Activated T-helper 1 cell treated with anti-CD3 and anti-CD28 coated beads, Interleukin-12 subunit alpha, Interleukin-12 subunit beta, Interleukin-2, Interleukin-4 antibody, amounts not matched to agents 30 ng/mL and 10 ng/mL and 1 ng/mL, durations not matched to agents 14 hours and 24 hours and 36 hours (primary cell): ENCODE data around the gene TTBK2. TPM values are rescaled to one million over a fixed set of nuclear protein-coding genes. Genes with fewer than 3 reads are reported as not detected.
A peak's percentile ranks its signal among the peaks of the same experiment; 100 is the strongest.
"Not testable (repeated sequence)": the region's sequence is repeated elsewhere in the genome, so short reads cannot be mapped to it uniquely, and the experiment has no call there.

Source experiments
- DNase-seq: peaks from one replicate; pipeline ENCODE4 v3.0.0; 2021; ENCODE audit warnings: low spot score
- H3K27ac Mint-ChIP-seq: one replicate; pipeline ENCODE4 v1.8.0; 2021; ENCODE audit warnings: mild to moderate bottlenecking, mixed read lengths
- H3K27me3 Mint-ChIP-seq: one replicate; pipeline ENCODE4 v1.8.0; 2022; ENCODE audit warnings: mild to moderate bottlenecking, moderate library complexity, mixed read lengths; ENCODE audit not compliant: insufficient read depth
- H3K36me3 Mint-ChIP-seq: one replicate; pipeline ENCODE4 v1.8.0; 2021; ENCODE audit warnings: low read depth, mixed read lengths
- H3K4me1 Mint-ChIP-seq: one replicate; pipeline ENCODE4 v1.8.0; 2021; ENCODE audit warnings: low read depth, mixed read lengths
- H3K4me3 Mint-ChIP-seq: one replicate; pipeline ENCODE4 v1.8.0; 2021; ENCODE audit warnings: mild to moderate bottlenecking, moderate library complexity, mixed read lengths
- H3K9me3 Mint-ChIP-seq: one replicate; pipeline ENCODE4 v1.8.0; 2021; ENCODE audit warnings: mixed read lengths
- intact Hi-C: fragments of 100-400 bp; cut with micrococcal nuclease; formaldehyde crosslinking; loops from one replicate; pipeline ENCODE4 v1.15.1; 2024
- total RNA-seq: library from RNA; stranded (reverse); gene quantifications from 2 replicates; pipeline ENCODE4 v1.2.3, GENCODE V29; 2022

The TTBK2 gene
- total RNA-seq, 1 donor from 2014 or later: 11.4 TPM

DNA sequence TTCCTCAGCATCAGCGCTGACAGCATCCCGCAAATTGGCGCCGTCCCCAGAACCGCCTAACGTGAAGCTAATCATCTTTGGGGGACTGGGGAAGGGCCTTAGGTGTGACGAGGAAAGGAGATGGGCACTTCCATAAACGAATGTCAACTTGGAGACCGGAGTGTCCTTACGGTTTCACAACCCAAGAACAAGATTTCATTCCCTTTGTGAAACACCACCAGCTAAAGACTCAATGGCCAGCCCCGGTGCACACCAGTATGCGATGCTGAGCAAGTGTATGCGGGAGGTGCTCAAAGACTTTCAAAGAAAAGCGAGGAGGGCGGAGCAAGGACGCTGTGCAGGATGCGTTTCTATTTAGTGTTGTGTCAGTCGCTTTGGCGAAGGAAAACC is 759 bp upstream of the TTBK2 start:
- H3K27me3 Mint-ChIP-seq: no peaks in the 10 kb centered on the region
- DNase-seq: peak; percentile 43
- intact Hi-C loops: loop anchor here (1.0 to 5.0 kb wide), 8 partner anchors 184 to 949 kb away; partner anchors contain the start of genes CCNDBP1, CDAN1, EHD4 and GANC
- peaks cover 34% of the 10 kb centered on the region for H3K4me1 Mint-ChIP-seq
- peak overlapping the region; percentile 94 for H3K27ac Mint-ChIP-seq
- no peaks in the 10 kb centered on the region for H3K9me3 Mint-ChIP-seq
- H3K4me3 Mint-ChIP-seq: peak overlapping the region; percentile 98
- H3K36me3 Mint-ChIP-seq: peaks cover 3% of the 10 kb centered on the region

DNA sequence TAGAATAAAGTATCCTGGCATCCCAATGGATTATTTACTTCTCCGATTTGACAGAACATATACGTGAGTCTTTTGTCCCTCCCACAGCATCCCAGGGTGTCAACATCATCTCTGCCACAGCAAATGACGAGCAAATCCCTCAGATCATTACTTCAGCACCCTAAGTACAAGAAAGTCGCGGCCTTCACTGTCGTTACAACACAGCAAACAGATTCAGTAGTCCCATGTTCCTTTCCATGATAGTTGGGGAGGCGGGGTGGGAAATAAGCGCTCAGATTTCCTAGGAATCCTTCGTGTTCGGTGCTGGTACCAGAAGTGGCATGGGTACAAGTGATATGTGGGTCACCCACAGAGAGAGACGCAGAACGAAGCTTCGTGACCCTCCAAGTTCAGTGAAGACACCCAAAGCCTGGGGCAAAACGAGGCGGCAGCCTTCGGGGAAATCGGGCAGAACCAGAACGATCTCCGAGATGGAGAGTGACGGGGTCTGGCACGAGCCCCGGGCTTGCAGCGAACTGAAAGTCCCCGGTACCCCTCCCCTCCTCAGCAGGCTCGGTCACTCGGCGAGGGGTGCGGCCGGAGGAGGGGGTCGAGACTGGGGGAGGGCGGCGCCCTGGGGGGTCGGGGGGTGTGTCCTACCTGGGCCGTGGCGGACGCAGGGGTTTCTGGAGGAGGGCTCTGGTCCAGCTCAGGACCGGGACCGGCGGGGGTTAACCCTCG is 619 bp downstream of the TTBK2 start:
- Mint-ChIP-seq H3K27me3 (no peaks in the 10 kb centered on the region), H3K9me3 (no peaks in the 10 kb centered on the region), H3K27ac (peak overlapping the region; percentile 93), H3K4me3 (peak overlapping the region; percentile 98), H3K36me3 (peaks cover 3% of the 10 kb centered on the region), H3K4me1 (peaks cover 44% of the 10 kb centered on the region)
- intact Hi-C loops: loop anchor here (1.0 to 5.0 kb wide), 4 partner anchors 212 to 948 kb away; partner anchors contain the start of genes EHD4, GANC, STARD9 and TMEM62
- peak; percentile 35 for DNase-seq

DNA sequence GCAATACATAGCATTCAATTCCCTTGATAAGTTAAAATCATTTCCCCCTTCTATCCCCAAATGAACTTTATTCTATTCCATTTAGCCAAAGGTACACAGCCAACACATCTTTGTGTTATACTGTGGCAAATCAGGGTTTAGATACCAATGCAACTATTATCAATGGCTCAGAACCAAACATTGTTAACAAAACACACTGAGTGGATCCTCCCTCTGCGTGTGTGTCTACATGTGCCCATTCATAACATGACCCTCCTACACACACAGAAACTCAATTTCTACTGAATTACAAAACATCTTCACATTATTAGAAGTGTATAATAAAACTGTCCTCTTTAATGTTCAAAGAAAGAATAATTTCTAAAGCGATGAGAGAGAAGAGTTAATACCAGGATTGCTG is 1.3 kb downstream of the TTBK2 start:
- intact Hi-C loops: no loop called here
- H3K27ac Mint-ChIP-seq: peak overlapping the region; percentile 93
- peak overlapping the region; percentile 98 for H3K4me3 Mint-ChIP-seq
- peaks cover 48% of the 10 kb centered on the region for H3K4me1 Mint-ChIP-seq
- DNase-seq: no peak
- H3K27me3 Mint-ChIP-seq: no peaks in the 10 kb centered on the region
- H3K36me3 Mint-ChIP-seq: peaks cover 3% of the 10 kb centered on the region
- H3K9me3 Mint-ChIP-seq: no peaks in the 10 kb centered on the region

DNA sequence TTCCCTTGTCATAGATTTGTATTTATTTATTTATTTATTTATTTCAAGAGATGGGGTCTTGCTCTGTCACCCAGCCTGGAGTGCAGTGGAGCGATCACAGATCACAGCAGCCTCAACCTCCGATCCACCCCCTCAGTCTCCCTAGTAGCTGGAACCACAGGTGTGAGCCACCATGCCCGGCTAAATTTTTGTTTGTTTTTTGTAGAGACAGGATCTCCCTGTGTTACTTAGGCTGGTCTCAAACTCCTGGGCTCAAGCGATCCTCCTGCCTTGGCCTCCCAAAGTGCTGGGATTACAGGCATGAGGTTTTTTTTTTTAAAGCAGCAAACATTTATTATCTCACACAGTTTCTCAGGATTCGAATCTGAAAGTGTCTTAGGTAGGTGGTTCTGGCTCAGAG is 2.5 kb downstream of the TTBK2 start:
- no peaks in the 10 kb centered on the region for H3K27me3 Mint-ChIP-seq
- H3K4me1 Mint-ChIP-seq: peaks cover 48% of the 10 kb centered on the region
- DNase-seq: no peak
- no peak overlapping the region for H3K4me3 Mint-ChIP-seq
- peaks cover 3% of the 10 kb centered on the region for H3K36me3 Mint-ChIP-seq
- intact Hi-C loops: no loop called here
- H3K27ac Mint-ChIP-seq: no peak overlapping the region
- no peaks in the 10 kb centered on the region for H3K9me3 Mint-ChIP-seq

DNA sequence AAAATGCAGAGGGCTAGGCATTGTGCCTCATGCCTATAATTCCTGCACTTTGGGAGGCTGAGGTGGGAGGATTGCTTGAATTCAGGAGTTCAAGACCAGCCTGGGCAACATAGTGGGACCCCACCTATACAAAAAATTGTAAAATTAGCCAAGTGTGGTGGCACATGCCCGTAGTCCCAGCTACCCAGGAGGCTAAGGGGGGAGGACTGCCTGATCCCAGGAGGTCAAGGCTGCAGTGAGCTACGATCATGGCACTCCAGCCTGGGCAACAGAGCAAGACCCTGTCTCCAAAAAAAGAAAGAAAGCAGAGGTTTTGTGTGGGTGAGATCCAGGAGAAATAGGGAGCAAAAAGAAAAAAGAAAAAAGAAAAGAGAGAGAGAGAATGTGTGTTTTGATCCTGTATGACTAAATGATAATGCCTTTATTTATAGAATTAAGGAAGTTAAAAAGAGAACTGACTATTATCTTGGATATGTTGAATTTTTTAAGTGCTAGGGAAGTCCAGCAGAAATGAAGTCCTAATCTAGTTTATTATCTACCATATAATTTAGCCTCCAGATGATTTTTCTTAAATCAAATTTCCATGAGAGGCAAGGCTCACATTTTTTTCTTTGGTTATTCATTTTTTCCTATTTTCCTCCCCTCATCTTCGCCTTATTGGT is 4.8 kb downstream of the TTBK2 start:
- Mint-ChIP-seq H3K27ac (no peak overlapping the region), H3K4me1 (peaks cover 35% of the 10 kb centered on the region), H3K9me3 (no peaks in the 10 kb centered on the region), H3K36me3 (peaks cover 3% of the 10 kb centered on the region), H3K27me3 (no peaks in the 10 kb centered on the region), H3K4me3 (no peak overlapping the region)
- intact Hi-C loops: no loop called here
- no peak for DNase-seq

DNA sequence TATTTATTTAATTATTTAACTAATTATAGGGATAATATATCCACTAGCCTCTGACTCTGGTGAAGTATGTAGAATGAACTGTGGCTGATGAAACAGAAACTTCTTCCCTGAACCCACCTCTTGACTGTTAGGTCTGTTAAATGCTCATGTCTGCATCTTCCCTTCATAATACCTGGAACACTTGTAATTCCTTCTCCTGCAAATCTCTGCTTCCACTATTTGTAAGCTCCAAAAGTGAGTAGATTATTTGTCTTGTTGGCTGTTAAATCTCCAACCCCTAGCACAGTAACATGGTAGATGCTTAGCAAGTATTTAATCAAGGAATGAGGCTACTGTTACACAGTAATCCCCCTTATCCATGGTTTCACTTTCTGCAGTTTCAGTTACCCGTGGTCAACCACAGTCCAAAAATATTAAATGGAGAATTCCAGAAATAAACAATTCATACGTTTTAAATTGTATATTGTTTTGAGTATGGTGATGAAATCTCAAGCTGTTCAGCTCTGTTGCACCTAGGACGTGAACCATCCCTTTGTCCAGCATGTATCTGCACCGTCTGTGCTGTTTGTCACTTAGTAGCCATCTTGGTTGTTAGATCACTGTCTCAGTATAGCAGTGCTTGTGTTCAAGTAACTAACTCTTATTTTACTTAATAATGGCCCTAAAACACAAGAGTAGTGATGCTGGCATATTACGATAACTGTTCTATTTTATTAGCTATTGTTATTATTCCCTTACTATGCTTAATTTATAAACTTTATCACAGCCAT is 5.7 kb downstream of the TTBK2 start:
- no peaks in the 10 kb centered on the region for H3K9me3 Mint-ChIP-seq
- H3K4me3 Mint-ChIP-seq: no peak overlapping the region
- no peak overlapping the region for H3K27ac Mint-ChIP-seq
- no peak for DNase-seq
- intact Hi-C loops: no loop called here
- no peaks in the 10 kb centered on the region for H3K27me3 Mint-ChIP-seq
- H3K4me1 Mint-ChIP-seq: peaks cover 32% of the 10 kb centered on the region
- H3K36me3 Mint-ChIP-seq: peaks cover 3% of the 10 kb centered on the region

DNA sequence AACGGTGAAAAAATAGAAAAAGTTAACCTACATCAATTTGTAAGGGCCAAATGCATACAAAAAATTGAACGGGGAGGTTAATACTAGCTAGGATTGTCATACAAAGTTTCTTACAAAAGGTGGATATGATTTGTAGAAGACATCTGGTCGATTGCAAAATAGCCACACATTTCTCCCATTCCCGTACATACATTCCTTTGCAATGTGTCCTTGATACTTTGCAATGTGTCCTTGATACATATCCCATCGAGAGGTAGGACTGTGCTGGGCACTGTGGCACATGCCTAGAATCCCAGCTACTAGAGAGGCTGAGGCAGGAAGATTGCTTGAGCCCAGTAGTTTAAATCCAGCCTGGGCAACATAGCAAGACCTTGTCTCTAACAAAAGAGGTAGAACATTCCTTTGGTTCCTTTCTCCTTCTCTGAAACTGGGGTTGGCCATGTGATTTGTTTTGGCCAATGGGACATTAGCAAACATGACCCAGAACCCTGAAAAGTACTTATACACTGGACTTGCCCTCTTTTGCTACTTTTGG is 9.5 kb downstream of the TTBK2 start:
- Mint-ChIP-seq H3K27ac (no peak overlapping the region), H3K4me3 (no peak overlapping the region), H3K9me3 (no peaks in the 10 kb centered on the region), H3K36me3 (peaks cover 7% of the 10 kb centered on the region), H3K27me3 (no peaks in the 10 kb centered on the region), H3K4me1 (peaks cover 14% of the 10 kb centered on the region)
- no peak for DNase-seq
- intact Hi-C loops: no loop called here

DNA sequence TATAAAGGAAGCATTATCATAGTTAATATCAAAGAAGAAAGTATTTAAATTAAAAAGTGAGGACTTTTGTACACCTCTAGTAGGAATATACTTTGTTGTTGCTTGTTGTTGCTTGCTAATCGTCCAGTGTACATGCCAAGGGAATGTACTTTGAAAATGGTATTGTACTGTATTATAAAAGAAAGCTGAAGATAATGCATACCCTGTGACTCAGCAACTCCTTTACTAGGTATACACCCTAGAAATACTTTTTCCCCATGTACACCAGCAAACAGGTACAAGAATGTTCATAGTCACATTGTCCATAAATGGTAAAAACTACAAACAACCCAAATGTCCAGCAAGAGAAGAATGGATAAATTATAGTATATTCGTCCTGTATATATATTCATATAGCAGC is 12.0 kb downstream of the TTBK2 start:
- intact Hi-C loops: no loop called here
- Mint-ChIP-seq H3K4me3 (no peak overlapping the region), H3K27ac (no peak overlapping the region), H3K36me3 (peaks cover 7% of the 10 kb centered on the region), H3K27me3 (no peaks in the 10 kb centered on the region), H3K9me3 (no peaks in the 10 kb centered on the region), H3K4me1 (no peaks in the 10 kb centered on the region)
- DNase-seq: no peak

DNA sequence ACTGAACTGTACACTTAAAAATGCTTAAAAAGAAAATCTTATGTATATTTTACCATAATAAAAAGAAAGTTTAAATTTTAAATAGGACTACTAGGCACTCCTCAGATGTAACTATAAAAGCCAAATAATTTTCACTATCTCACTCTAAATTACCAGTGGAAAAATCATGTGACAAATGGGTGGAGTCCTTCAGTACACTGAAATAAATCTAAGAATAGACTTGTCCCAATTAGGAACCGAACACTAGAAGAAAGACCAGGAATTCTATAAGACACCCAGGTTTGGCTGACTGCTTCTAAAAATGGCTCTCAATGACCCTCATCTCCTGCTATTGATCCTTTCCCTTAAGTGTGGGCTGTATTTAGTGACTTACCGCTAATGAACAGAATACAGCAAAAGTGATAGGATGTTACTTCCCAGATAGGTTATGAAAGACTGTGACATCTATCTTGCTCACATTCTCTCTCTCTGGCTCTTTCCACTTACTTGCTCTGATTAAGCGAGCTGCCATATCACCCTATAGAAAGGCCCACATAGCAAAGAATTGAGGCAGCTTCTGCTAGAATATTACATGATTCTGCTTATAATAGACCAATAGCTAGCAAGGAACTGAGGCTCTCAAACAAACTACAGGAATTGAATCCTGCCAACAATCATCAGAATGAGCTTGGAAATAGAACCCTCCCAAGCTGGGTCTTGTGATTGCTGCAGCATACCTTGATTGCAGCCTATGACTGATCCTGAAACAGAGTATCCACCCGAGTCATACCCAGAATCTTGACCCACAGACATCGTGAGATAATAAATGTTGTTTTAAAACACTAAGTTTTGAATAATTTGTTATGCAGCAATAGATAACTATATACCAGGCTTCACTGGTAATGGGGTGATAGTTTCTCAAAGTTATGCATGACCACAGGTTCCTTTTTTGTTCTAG is 16.9 kb downstream of the TTBK2 start:
- no peak for DNase-seq
- H3K4me3 Mint-ChIP-seq: no peak overlapping the region
- no peaks in the 10 kb centered on the region for H3K4me1 Mint-ChIP-seq
- no peak overlapping the region for H3K27ac Mint-ChIP-seq
- H3K36me3 Mint-ChIP-seq: peaks cover 7% of the 10 kb centered on the region
- peaks cover 1% of the 10 kb centered on the region for H3K27me3 Mint-ChIP-seq
- intact Hi-C loops: no loop called here
- H3K9me3 Mint-ChIP-seq: no peaks in the 10 kb centered on the region

DNA sequence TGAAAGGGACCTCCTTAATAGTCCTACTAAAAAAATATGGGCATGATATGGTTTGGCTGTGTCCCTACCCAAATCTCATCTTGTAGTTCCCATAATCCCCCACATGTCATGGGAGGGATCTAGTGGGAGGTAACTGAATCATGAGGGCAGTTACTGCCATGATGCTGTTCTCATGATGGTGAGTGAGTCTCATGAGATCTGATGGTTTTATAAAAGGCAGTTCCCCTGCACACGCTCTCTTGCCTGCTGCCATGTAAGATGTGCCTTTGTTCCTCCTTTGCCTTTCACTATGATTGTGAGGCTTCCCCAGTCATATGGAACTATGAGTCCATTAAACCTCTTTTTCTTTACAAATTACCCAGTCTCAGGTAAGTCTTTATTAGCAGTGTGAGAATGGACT is 26.7 kb downstream of the TTBK2 start:
- intact Hi-C loops, H3K9me3 Mint-ChIP-seq, H3K27ac Mint-ChIP-seq, H3K4me1 Mint-ChIP-seq, H3K4me3 Mint-ChIP-seq, DNase-seq, H3K36me3 Mint-ChIP-seq, H3K27me3 Mint-ChIP-seq: not testable (repeated sequence)

DNA sequence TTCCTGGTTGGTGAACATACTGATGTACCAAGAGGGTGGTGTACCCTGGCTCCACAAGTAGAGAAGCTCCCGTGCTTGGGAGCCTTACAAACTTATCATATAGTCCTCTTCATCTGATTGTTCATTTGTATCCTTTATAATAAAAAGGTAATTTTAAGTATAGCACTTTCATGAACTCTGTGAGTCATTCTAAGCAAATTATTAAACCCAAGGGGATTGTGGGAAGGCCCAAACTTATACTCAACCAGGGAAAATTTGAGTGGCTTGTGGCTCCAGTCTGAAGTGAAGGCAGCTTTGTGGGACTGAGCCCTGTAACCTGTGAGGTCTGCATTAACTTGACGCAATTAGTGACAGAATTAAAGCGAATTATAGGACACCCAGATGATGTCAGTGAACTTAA is 29.0 kb downstream of the TTBK2 start:
- Mint-ChIP-seq H3K36me3 (peaks cover 4% of the 10 kb centered on the region), H3K4me1 (no peaks in the 10 kb centered on the region), H3K9me3 (peaks cover 5% of the 10 kb centered on the region), H3K27ac (no peak overlapping the region), H3K4me3 (no peak overlapping the region), H3K27me3 (no peaks in the 10 kb centered on the region)
- intact Hi-C loops: no loop called here
- no peak for DNase-seq
